Measurements from ENCODE around the gene UBL3. TPM values are rescaled to one million over a fixed set of nuclear protein-coding genes. Genes with fewer than 3 reads are reported as not detected.

The UBL3 gene
- total RNA-seq, 1 donor from 2014 or later = 67.9 TPM

DNA sequence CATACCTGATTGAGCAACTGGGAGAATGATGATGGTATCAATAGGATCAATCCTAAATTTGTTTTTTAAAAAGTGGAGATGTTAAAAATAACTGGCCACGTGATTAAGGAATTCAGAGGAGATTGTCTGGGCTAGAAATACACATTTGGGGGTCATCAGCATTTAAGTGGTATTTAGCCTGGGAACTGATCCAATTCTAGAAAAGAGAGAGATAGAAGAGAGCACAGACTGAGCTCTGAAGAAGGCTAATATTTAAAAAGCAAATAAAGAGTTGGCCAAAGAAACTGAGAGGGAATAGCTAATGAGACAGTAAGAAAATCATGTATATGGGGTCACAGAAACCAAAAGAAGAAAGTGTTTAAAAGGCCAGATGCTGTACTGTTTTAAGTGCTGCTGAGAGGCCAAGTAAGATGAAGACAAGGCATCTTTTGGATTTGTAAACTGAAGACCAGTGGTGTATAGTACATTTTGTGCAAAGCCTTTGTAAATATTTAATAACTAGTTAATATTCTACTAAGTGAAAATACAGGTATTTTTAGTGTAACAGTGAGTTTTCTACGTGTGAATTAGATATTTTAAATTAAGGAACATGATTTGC lies 40.2 kb downstream of the UBL3 start:
- no peak for DNase-seq (ENCODE audit: low spot score)

DNA sequence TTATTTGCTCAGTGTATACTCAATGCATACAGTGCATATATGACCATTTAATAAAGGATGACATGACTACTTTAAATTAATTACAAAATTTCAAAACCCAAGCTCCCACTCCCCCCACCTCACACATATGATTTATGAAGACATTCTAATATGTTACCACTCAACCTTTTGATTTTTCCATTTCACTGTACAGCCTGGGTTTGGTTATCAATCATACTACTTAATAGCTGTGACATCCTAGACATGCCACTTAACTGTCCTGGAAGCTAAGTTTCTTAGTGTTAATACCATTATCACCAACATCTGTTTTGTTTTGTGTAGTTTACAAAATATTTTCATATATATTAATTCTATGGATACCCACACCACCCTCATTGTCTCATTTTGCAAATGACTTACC lies 42.2 kb downstream of the UBL3 start:
- no peak for DNase-seq (ENCODE audit: low spot score)

DNA sequence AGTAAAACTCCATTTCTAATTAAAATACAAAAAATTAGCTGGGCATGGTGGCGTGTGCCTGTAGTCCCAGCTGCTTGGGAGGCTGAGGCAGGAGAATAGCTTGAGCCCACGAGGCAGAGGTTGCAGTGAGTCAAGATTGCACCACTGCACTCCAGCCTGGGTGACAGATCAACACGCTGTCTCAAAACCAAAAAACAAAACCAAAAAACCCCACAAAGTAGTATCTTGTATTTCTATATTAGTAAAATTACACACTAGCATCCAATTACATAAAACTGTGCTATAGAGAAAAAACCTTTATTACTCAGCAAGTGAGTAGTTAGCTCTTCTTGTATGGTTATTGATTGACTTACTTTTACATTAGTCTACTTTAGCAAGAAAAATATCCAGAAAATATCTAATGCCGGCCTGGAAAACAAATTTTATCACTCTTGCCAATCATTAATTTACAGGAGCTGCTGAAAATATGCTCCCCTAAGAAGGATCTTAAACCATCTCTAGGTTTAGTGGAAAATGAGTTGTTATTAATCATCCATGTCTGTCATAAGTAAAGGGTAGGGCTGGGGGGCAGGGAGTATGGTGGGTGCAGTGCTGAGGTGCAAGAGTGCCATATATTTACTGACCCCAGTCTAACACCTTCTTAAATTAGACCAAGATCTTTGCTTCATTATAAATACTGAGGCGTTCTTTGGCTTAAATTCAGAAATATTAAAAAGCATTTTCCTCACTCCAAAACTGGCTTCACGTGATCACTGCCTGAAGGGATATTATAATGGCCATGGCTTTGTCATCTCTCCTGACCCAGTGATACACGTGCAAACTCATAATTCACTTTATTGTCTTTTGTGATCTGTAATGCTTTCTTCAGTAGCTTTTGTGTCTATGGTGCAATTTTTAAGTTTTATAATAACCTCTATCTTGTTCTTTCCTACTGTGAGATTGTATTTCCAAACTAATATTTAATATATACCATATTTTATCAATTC lies 44.1 kb downstream of the UBL3 start:
- DNase-seq (ENCODE audit: low spot score) = no peak

DNA sequence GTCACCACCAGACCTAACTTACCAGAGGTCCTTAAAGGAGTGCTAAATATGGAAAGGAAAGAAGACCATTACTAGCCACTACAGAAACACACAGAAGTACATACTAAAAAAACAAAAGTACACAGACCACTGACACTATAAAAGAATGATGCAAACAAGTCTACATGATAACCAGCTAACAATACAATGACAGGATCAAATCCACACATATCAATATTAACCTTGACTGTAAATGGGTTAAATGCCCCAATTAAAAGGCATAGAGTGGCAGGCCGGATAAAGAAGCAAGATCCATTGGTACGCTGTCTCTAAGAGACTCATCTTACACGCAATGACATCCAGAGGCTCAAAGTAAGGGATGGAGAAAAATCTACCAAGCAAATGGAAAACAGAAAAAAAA lies 47.2 kb downstream of the UBL3 start:
- DNase-seq (ENCODE audit: low spot score) = no peak

DNA sequence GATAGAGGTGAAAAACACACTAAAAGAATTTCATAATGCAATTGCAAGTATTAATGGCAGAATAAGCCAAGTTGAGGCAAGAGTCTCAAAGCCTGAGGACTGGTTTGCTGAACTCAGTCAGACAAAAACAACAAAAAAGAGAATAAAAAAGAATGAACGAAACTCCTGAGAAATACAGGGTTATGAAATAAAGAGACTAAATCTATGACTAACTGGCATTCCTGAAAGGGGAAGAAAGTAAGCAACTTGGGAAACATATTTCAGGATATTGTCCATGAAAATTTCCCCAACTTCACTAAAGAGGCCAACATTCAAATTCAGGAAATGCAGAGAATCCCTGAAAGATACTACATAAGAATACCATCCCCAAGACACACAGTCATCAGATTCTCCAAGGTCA lies 47.8 kb downstream of the UBL3 start:
- no peak for DNase-seq (ENCODE audit: low spot score)

DNA sequence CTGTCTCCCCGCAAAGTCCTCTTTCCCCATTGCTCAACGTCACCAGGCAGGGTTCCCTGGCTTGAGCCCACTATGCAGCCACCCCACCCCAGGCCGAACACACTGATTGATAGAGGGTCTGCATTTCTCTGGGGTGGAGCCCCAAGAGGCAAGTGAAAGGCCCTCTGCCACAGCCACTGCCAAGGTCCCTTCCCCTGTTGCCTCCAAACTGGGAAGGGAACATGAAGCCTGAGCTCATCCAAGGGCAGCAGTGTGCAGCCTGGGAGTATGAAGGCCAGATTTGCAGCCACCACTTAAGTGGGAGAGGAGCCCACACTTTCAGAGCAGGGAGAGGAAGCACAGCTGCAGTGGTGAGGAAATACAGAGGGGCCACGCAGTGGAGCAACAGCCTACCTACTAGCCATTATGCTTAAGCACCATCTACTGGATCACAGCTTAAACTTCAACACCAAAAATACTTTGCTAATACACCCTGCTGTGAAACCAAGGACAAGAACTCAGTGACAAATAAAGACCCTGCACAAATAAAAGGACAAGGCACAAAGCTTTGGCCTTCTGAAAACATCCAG lies 48.6 kb downstream of the UBL3 start:
- DNase-seq (ENCODE audit: low spot score) = no peak

DNA sequence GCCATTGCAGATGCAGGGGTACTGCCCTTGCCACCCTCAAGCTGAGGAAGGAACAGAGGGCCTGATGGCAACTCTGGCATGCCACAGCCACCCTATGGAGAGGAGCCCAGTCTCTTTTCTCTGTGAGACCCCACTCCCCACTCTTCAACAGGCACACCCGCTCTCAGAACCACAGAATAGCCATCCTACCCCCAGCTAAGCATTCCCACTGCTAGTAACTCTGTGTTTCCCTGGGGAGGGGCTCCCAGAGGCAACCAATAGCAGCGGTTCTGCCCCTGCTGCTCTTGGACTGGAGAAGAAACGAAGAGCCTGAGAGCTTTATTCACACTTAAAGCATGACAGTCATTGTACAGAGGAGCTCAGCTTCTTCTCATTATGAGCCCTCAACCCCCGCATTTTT lies 49.3 kb downstream of the UBL3 start:
- no peak for DNase-seq (ENCODE audit: low spot score)

DNA sequence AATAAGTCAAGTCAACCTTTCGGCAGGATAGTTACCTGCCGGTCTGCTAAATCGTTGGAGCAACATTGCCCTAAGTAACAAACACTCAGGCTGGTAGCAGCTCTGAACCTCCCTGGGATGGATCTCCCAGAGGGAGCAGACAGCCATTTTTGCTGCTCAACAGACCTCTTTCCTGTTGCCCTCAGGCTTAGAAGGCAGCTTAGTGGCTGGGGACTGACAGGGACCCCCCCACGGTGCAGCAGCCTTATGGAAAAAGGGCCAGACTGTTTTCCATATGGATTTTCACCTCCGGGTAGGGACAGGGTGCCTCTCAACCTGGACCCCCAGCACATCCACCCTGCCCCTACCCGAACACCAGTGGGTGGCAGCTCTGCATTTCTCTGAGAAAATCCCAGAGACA lies 49.7 kb downstream of the UBL3 start:
- no peak for DNase-seq (ENCODE audit: low spot score)

DNA sequence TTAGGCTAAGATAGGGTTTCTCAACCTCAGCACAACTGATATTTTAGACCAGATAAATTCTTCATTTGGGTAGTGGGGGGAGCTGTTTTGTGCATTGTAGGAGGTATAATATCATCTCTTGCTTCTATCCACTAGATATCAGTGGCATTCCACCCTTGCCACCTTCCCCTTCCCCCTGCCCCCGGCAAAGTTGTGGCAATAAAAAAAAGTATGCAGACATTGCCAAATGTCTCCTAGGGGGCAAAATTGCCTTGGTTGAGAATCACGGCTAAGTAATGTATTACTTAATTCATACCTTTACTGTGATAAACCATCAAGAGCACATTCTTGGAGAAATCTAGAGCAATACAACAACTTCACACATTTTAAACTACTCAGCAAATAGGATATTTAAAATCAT lies 51.4 kb downstream of the UBL3 start:
- DNase-seq (ENCODE audit: low spot score) = no peak

DNA sequence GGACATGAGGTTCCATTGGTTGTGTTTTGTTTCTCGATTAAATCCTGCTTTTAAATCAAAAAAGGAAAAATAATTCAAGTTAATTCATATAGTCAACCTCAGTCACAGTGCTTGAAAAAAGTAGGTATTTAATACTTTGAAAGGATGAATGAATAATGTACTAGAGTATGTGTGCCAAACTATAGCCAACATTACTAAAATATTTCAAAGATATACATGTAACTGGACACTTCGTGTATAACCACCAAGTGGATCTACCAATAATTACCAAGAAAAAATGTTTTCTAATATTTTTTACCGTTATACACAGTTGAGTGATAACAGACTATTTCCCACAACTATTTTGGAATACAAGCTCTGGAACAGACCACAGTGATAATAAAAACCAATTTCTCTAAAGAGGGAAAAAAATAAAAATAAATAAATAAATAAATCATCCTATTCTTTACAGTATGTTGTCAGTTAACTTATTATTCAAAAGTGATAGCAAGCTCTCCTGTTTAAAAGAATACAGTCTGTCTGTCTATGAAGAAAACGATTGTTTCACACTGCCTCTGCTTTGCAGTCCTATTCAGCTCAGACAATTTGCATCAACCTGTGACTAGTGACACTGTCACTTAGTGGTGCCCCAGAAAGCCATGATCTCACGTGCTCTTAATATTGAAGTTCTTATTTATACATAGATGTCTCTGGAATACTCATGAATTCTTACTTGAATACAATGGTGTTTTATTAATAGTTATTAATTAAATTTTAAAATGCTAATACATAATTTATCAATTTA lies 58.2 kb downstream of the UBL3 start:
- no peak for DNase-seq (ENCODE audit: low spot score)

DNA sequence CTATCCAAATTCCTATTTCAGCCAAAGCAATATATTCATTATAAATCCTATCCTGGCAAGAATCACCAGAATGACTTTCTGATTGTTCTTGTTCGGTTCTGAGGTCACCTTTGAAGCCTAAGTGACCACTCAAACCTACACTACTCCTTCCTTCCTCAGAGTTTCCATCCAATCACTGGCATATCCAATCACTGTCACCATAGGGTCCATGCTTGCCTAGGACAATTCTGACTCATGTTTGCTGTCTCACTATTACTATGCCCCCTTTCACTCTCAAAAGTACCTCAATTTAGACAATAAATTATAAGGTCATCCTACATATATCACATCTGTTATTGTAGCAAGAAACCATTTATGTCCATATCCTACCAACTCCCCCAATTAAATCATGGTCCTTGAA lies 58.9 kb downstream of the UBL3 start:
- no peak for DNase-seq (ENCODE audit: low spot score)

DNA sequence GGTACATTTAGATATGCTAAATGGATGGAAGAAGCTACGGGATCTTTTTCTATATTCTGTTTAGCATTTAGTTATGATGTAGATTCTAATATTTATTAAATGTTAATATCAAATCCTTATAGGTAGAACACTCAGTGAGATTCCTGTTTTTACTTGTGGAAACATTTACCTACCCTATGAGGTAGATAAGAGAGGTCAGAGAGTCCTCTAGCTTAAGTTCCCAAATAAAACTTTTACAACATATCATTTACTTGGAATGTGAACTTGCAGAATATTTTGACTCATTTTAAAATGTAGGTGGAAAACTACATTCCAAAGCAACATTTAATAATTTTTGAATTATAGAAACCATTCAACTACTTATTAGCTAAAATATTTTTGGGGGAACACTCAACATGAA lies 63.7 kb downstream of the UBL3 start:
- no peak for DNase-seq (ENCODE audit: low spot score)

DNA sequence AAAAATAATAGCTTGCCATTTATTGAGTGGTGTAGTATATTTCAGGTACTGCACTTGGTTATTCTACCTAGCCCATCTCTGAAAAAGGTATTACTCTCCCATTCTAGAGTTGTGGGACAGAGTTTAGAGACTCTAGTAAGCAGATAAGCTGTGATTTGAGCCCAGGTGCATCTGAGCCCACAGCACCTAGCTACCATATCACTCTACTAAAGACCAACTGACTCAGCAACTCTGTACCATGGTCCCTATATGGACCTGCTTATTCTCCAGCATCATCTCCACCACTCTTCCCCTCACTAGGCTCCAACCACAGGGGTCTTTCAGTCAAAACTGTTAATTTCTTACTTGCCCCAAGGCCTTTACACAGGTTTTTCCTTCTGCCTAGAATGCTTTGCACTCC lies 64.4 kb downstream of the UBL3 start:
- DNase-seq (ENCODE audit: low spot score) = no peak

DNA sequence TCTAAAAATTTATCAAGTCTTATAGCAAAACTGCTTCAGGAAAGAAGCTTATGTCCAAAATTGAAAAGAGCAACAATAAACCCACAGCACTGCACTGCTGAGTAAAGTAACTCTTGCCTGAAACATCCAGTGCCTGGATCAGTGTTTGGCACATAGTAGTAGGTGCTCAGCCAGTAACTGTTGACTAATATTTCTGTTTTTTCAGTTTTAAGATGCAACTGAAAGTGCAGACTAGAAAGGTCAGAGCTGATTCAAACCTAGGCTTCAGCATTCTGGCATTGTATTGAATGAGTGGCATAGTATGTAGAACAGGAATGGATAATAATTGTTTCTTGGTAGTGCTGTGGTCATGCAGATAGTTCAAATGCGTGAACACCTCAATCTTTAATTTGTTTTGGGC lies 67.6 kb downstream of the UBL3 start:
- no peak for DNase-seq (ENCODE audit: low spot score)

DNA sequence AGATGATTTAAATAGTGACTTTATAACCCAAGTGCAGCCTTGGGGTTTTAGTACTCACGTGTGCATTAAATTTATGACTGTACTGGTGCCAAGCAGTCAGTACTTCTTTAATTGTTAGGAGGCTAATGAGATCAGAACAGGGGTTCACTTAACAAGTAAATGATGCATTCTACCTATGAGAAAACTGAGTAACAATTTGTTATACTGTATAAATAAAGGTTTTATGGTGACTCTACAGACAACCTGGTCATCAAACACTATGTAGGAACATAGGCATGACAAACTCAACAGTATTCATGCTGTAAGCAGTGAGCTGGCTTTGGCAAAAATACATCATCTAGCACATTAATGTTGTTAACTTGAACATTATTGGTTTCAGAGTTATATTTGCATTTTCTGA lies 75.6 kb downstream of the UBL3 start:
- DNase-seq (ENCODE audit: low spot score) = no peak

DNA sequence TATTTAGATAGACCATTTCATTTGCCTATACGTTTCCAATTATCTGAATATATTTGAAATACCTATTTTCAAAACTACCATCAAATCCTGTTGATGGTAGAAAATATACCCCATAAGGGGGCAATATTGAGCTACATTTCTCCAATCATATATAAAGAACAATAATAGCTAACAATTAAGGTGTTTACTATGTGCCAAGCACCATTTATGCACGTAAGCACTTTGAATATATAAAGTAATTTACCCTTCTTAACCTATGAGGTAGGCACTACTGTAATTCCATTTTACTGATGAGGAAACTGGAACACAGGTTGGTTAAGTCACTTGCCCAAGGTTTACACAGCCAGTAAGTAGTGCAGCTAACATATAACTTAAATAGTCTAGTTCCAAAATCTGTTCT lies 79.2 kb downstream of the UBL3 start:
- no peak for DNase-seq (ENCODE audit: low spot score)

DNA sequence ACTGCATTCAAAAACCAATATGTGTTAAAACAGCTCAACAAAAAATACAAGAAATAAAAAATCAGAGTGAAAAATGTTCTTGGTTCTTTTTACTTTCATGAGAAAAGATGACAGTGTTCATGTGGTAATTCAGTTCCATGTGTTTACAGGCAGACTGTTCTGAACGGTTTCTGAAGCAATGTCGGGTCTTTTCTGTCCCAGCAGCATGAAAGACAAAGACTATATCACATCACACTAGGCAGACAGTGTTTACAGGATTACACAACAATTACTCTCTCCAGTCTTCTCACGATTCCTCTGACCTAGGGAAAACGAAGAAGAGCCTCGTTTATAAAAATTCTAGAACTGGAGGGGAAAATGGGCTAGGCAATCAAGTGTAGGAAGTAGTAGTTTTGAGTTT lies 83.4 kb downstream of the UBL3 start:
- no peak for DNase-seq (ENCODE audit: low spot score)

DNA sequence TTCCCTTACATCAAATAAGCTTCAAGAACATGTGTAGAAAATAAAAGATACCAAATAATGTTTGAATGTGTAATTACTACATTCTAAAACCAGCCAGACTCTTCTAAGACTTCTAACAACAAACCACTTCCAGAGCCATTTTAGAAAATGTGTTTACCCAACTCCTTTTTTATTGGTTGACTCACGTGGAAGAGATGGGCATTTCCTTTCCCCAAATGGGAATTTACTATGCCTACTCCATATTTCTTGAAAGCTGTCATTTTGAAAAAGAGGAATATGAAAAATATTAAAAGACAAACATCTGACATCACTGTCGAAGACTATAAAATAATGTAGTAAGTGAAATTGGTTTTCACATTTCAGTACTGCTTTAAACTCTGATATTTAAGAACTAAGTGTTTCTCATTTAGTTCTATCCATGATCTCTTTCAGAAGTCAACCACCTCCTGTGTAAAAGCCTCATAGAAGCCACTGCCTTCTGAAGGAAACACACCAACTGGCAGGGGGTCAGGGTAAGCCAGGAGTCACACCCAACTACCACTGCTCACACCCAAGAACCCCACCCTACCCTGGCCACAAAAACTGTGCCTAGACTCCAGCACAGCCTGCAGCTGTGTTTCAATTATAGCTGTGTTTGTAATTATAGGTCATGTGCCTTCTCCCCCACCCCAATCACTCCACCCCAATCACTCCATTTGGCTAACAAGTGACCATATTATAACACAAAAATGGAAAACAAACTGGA lies 86.8 kb downstream of the UBL3 start:
- no peak for DNase-seq (ENCODE audit: low spot score)

DNA sequence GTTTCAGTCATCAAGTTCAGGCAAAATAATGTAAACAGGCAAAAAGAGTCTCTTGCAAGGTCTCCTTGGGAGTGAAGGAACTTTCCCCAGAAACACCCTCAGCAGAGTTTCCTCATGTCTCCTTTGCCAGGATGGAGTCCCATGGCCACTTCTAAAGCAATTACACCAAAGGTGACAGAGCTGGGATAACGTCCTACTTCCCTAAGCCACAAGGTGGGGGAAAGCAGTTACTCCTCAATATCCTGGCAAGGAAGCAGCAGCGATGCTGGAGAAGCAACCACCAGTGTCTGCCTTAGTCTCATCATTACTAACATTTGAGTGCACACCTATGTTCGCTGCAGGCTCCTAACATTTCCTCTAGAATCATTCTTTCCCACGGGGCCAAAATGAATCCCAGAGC lies 88.6 kb downstream of the UBL3 start:
- DNase-seq (ENCODE audit: low spot score) = no peak

DNA sequence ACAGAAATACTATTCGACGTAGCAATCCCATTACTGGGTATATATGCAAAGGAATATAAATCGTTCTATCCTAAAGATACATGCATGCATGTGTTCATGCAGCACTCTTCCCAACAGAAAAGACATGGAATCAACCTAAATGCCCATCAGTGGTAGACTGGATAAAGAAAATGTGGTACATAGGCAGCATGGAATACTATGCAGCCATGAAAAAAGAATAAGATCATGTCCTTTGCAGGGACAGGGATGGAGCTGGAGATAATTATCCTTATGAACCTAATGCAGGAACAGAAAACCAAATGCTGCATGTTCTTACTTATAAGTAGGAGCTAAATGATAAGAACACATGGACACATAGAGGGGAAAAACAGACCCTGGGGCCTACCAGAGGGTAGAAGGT lies 89.3 kb downstream of the UBL3 start:
- no peak for DNase-seq (ENCODE audit: low spot score)

DNA sequence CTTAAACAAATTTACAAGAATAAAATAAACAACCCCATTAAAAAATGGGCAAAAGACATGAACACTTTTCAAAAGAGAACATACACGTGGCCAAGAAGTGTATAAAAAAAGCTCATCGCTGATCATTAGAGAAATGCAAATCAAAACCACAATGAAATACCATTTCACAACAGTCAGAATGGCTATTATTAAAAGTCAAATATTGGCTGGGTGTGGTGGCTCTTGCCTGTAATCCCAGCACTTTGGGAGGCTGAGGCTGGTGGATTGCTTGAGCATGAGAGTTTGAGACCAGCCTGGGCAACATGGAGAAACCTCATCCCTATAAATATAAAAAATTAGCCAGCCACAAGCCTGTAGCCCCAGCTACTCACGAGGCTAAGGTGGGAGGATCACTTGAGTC lies 89.9 kb downstream of the UBL3 start:
- DNase-seq (ENCODE audit: low spot score) = no peak

Measured in mucosa of gallbladder (tissue), 1 donor.